ENCODE results near the gene TFB1M.
"Not testable (repeated sequence)": the region's sequence is repeated elsewhere in the genome, so short reads cannot be mapped to it uniquely, and the experiment has no call there.

Gene TFB1M

DNA sequence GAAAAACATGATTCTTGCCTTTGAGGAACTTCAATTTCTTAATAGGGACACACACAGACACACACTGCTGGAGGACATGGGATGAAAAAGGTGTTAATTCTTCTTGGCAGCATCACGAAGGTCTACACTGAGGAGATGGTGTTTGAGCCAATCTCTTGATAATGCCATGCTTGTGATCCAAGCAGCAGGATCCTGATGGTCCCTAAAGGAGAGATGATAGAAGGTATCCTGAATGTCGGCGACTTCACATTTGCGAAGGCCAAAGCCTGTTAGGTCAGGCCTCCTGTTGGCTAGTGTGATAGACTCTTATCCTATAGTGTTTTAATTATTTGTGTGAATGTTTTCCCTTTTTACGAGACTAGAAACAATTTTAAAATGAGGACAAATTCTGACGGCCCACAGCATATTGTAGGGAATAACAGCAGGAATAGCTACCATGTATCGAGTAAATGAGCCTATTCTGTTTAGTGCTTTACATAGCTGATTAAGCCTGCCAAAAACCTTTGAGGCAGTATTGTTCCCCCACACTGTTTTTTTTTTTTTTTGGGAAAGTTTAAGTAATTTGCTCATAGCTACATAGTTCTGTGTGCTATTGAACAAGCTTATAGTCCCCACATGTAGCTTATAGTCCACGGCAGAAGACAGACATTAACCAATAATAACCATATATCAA is 15.3 kb upstream of the TFB1M start:
- no peak for FAIRE-seq

- FAIRE-seq, result no peak
Observed at GRCh38 chr6:155328539-155329459, 14.5 kb upstream of the TFB1M start.

DNA sequence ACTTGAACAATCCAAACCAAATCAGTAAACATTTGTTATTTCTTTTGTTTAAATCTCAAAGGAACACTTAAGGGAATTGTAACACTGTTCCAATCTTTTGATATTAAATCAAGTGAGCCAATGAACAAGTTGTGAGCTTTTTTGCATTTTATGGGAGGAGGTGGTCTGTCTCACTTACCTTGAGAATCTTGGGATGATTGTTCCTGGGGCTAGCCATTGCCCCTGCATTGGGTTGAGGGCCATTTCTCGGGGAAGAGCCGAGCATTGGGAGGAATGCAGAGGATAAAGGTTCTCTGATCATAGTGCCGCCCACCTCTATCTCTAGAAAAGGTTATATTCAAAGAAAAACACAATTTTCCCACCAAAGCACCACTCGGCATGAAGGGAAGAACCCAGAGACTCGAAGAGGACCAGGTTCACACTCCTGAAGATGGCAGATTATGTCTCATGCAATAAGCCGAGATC is 13.8 kb upstream of the TFB1M start:
- FAIRE-seq, result no peak

GRCh38 chr6:155327326-155328073 is 13.2 kb upstream of the TFB1M start:
- peak; percentile 99 for FAIRE-seq

GRCh38 chr6:155325700-155326516 is 11.6 kb upstream of the TFB1M start:
- FAIRE-seq, result no peak

- FAIRE-seq, result no peak
Observed at GRCh38 chr6:155324993-155325392, 10.7 kb upstream of the TFB1M start.

GRCh38 chr6:155324172-155324571 is 9.9 kb upstream of the TFB1M start:
- FAIRE-seq, result no peak

DNA sequence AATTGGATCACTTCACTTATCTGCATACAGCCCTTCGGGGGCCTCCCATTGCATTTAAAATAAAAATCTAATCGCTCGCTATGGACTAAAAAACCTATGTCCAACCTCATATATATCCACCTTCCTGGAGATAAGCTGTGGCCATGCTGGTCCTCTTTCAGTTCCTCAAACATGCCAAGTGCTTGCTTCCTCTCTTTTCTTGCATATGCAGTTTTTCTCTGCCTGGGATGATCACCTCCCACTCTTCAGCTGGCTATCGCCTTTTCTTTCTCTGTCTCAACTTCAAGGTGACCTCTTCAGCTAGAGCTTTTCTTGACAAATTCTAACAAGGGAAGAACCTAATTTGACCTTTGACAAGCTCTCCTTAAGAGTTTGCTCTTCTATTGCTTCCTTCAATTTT is 5.6 kb upstream of the TFB1M start:
- FAIRE-seq, result no peak

- peak; percentile 94 for FAIRE-seq
Observed at GRCh38 chr6:155317186-155317585, 2.9 kb upstream of the TFB1M start.

DNA sequence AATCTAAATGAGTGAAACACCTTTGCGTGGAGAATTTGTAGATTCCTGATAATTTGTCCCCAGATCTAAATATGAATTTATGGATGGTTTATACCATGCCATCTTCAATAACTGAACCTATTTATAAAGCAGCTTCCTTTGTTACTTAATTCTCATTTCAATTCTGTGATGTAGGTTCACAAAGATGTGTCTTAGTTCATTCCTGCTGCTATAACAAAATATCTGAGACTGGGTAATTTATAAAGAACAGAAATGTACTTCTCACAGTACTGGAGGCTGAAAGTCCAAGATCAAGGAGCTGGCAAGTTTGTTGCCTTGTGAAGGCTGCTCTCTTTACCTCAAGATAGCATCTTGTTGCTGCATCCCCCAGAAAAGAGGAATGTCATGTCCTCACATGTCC is 2.1 kb upstream of the TFB1M start:
- FAIRE-seq, result no peak

- FAIRE-seq, result no peak
Observed at GRCh38 chr6:155315516-155315871, 1.2 kb upstream of the TFB1M start.

DNA sequence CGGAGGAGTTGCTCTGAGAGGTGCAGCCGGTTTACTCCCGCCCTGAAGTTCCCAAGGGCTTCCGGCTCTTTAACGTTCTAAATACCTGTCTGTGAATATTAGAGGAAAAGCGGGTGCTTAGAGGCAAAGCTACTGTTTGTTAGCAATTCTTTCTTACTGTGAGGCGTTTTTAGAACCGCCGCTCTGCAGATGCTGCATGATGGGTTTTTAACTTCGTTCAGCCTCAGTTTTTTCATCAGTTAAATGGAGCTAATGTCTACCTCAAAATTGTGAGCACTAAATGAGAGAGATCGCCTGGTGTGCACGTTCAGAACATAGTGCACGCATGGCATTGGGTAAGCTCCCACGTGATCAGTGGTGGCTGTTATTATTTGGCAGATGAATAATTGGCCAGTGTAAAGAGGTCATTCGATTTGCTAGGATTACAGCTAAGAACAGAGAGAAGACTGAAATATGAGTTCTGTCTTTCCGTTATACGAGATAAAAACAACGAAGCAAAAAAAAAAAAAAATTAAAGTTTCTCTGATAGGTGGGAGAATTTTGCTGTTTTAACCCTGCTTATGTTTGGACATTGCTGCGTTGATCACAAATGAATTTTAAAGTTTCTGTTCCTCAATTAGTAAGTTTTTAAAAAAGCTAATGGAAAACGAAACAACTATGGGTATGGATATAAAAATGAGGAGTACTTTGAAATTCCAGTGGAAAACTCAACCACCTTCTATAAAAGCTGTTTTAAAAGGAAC is 660 bp upstream of the TFB1M start:
- FAIRE-seq, result no peak

- FAIRE-seq, result peak; percentile 78
Observed at GRCh38 chr6:155313602-155314091, 637 bp downstream of the TFB1M start.

DNA sequence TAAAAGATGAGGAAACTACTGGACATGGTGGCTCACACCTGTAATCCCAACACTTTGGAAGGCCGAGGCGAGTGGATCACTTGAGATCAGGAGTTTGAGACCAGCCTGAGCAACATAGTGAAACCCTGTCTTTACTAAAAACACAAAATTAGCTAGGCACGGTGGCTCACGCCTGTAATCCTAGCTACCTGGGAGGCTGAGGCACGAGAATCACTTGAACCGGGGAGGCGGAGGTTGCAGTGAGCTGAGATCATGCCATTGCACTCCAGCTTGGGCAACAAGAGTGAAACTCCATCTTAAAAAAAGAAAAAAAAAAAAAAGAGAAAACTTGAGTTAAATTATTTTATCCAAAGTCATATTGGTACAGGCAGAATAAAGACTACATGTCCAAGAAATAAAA is 1.3 kb downstream of the TFB1M start:
- FAIRE-seq, result not testable (repeated sequence)

GRCh38 chr6:155311583-155311982 is 2.7 kb downstream of the TFB1M start:
- FAIRE-seq, result no peak

- peak; percentile 54 for FAIRE-seq
Observed at GRCh38 chr6:155311086-155311485, 3.2 kb downstream of the TFB1M start.

GRCh38 chr6:155310596-155310995 is 3.7 kb downstream of the TFB1M start:
- FAIRE-seq, result no peak

- FAIRE-seq, result no peak
Observed at GRCh38 chr6:155309150-155309549, 5.1 kb downstream of the TFB1M start.

GRCh38 chr6:155306958-155307357 is 7.3 kb downstream of the TFB1M start:
- FAIRE-seq, result no peak

- FAIRE-seq, result no peak
Observed at GRCh38 chr6:155303361-155303870, 10.9 kb downstream of the TFB1M start.

DNA sequence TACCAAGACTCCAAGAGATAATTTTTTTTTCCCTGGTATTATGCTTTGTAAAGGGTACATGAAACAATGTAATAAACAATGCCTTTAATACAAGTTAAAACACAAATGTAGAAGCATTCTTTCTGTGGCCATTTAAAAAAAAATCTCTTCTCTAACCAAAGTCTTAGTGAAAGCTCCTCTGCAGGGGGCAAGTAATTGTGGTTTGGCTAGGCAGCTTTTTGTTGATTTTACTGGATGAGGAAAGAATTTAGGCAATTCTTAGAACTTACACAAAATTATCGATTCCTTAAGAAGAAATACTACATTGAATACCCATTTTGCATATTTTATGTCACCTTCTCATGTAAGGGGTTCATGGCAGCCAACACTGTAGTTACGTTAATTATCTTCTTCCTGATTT is 12.4 kb downstream of the TFB1M start:
- no peak for FAIRE-seq

All from A204.1 (cell line).